Colonic mucosa (tissue), 4 donors: ENCODE data around the gene DDR1. TPM values are rescaled to one million over a fixed set of nuclear protein-coding genes. Genes with fewer than 3 reads are reported as not detected.

Source experiments
- DNase-seq: peaks from one replicate; pipeline ENCODE4 v3.0.0-alpha.2; 2020
- H3K27ac ChIP-seq: fragments of 200-600 bp; one replicate; pipeline ENCODE4 v1.8.0; 2021
- H3K27me3 ChIP-seq: fragments of 200-600 bp; one replicate; pipeline ENCODE4 v1.8.0; 2021
- H3K36me3 ChIP-seq: fragments of 200-600 bp; one replicate; pipeline ENCODE4 v1.8.0; 2021
- H3K4me1 ChIP-seq: fragments of 200-600 bp; one replicate; pipeline ENCODE4 v1.8.0; 2021; ENCODE audit warnings: mild to moderate bottlenecking
- H3K4me3 ChIP-seq: fragments of 200-600 bp; one replicate; pipeline ENCODE4 v1.8.0; 2021
- H3K9ac ChIP-seq, 2 donors: one replicate each; pipeline ENCODE4 v1.7.0; 2013; ENCODE audit warnings: control low read depth in 2 of 2, low read depth in 2 of 2, low read length in 2 of 2
- H3K9me3 ChIP-seq: fragments of 200-600 bp; one replicate; pipeline ENCODE4 v1.8.0; 2021
- intact Hi-C: fragments of 100-400 bp; cut with DNase I; formaldehyde crosslinking; loops from one replicate; pipeline ENCODE4 v1.14.1; 2022
- total RNA-seq, 2 donors: library from RNA; stranded (reverse); fragmentation: NEBNext Ultra II Directional in 1 of 2; extraction: Animal tissue kit (Norgen Biotek cat#: 25700) in 1 of 2; gene quantifications; one replicate each; pipeline ENCODE4 v1.2.1, GENCODE V29; 2021
- TF ChIP-seq, protein P1 (sequence below): fragments of 200-600 bp; IDR thresholded peaks from one replicate; pipeline ENCODE4 v1.8.0; 2022; ENCODE audit warnings: antibody characterized with exemption, mild to moderate bottlenecking
- donor health status: healthy.
- donor health status: DM: no; HTN: no; CAD: no.
- donor health status: DM: no; HTN: no; CAD: no.

Gene DDR1
- 100 to 1,000 TPM; 261 to 267 TPM for total RNA-seq

DNA sequence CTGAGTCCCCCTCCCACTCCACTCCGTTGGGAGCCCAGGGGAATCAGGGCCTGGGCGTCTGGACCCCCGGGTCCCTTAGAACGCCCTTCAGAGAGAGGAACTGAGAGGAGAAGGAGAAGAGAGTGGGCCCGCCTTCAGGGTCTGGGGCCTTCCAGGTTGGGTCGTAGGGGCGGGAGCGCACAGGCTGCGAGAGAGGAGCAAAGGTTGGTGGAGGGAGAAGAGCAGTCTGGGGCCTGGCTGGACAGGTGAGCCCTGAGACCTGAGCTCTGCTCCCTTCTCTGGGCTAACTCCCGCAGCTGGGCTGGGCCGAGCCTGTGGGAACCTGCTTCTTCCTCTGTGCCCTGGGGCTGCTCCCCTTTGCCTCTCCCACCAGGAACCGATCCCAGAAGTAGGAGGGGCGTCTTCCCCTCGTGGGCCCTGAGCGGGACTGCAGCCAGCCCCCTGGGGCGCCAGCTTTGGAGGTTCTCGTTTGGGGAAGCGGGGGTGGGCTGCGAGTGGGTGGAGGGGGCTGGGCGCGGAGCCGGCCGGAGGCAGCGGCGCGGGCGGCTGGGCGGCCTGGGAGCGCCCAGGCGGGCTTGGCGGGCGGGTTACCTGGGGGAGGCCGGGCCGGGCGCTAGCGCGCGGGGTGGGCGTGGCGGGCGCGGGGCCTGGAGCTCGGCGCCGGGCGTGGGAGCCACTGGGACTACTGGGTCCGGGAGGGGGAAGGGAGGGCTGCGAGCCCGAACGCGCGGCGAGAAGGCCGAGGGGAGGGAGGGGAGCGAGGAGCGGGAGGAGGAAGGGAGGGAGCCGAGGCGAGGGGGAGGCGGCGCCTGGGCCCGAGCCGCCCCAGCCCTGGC, at the start of gene DDR1:
DDR1 (plus strand) TSS at position 835 of the 836 bp plus-strand sequence. CDS start 4,211 bp downstream, outside the sequence.
- Histone ChIP-seq H3K9me3 (no peaks in the 10 kb centered on the region), H3K27me3 (no peaks in the 10 kb centered on the region), H3K4me1 (peaks cover 10% of the 10 kb centered on the region), H3K36me3 (no peaks in the 10 kb centered on the region), H3K4me3 (peak within 1 kb of the TSS; percentile 75), H3K27ac (peak within 1 kb of the TSS; percentile 89), H3K9ac (peak within 1 kb of the TSS; percentile 58 to 98)
- intact Hi-C loops = no loop called here
- TF ChIP-seq, protein P1, sequence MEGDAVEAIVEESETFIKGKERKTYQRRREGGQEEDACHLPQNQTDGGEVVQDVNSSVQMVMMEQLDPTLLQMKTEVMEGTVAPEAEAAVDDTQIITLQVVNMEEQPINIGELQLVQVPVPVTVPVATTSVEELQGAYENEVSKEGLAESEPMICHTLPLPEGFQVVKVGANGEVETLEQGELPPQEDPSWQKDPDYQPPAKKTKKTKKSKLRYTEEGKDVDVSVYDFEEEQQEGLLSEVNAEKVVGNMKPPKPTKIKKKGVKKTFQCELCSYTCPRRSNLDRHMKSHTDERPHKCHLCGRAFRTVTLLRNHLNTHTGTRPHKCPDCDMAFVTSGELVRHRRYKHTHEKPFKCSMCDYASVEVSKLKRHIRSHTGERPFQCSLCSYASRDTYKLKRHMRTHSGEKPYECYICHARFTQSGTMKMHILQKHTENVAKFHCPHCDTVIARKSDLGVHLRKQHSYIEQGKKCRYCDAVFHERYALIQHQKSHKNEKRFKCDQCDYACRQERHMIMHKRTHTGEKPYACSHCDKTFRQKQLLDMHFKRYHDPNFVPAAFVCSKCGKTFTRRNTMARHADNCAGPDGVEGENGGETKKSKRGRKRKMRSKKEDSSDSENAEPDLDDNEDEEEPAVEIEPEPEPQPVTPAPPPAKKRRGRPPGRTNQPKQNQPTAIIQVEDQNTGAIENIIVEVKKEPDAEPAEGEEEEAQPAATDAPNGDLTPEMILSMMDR = no peak
- peak; percentile 86 for DNase-seq

DNA sequence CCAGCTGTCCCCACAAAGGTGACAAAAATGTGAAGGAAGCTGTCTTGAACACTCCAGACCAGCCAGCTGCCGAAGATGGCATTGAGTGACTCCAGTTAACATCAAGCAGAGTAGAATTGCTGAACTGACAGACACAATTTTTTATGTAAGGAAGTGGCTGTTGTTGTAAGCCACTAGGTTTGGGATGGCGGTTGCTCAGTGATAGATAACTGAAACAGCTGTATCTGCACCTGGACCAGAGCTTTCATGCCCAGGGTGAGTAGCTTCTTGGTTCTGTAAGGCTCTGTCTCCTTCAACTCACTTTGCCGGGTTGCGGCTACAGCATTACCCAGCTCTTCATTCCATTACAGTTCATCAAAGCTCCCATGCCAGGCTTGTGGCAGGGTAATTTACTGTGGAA, 49.7 kb upstream of the DDR1 start:
- no peak overlapping the region for H3K9ac ChIP-seq
- H3K27ac ChIP-seq = no peak overlapping the region
- no peak overlapping the region for H3K4me3 ChIP-seq
- no peaks in the 10 kb centered on the region for H3K27me3 ChIP-seq
- no peak for DNase-seq
- TF ChIP-seq, protein P1 = no peak
- no peaks in the 10 kb centered on the region for H3K4me1 ChIP-seq
- H3K9me3 ChIP-seq = no peaks in the 10 kb centered on the region
- no peaks in the 10 kb centered on the region for H3K36me3 ChIP-seq
- intact Hi-C loops = loop anchor here (5.0 kb wide), 1 partner anchor 253 kb away; no protein-coding TSS in a partner anchor

DNA sequence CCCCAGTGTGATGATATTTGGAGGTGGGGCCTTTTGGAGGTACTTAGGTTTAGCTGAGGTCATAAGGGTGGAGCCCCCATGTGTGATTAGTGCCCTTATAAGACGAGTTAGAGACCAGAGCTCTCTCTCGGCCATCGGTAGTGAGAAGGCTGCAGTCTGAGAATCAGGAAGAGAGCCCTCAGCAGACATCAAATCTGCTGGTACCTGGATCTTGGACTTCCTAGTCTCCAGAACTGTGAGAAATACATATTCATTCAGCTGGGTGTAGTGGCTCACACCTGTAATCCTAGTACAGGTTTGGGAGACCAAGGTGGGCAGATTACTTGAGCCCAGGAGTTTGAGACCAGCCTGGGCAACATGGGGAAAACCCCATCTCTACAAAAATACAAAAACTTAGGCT, 48.7 kb upstream of the DDR1 start:
- H3K27me3 ChIP-seq = no peaks in the 10 kb centered on the region
- DNase-seq = no peak
- H3K9me3 ChIP-seq = no peaks in the 10 kb centered on the region

DNA sequence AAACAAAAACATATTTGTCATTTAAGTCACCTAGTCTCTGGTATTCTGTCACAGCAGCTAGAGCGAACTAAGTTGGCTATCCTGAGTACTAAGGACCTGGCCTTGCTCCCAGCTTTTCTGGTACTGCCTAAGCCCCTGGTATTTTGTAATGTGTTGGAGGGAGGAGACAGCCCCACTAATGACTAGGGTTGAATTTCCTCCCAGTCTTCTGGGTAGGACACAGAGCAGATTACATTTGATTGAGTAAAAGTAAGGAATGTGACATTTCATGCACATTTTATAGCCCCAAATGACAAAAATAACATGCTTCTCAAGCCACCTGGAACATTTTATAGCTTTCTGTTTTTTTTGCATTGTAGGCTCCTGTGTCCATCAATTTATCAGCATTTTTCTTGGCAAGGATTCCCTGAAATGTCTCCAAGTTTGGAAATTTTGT, 47.9 kb upstream of the DDR1 start:
- Histone ChIP-seq H3K9me3 (no peaks in the 10 kb centered on the region), H3K36me3 (no peaks in the 10 kb centered on the region), H3K4me3 (no peak overlapping the region), H3K27ac (no peak overlapping the region), H3K27me3 (no peaks in the 10 kb centered on the region), H3K4me1 (no peaks in the 10 kb centered on the region), H3K9ac (no peak overlapping the region)
- TF ChIP-seq, protein P1 = no peak
- DNase-seq = no peak
- intact Hi-C loops = no loop called here

More for the DNA sequence above, 48.7 kb upstream of the DDR1 start:
- Histone ChIP-seq H3K36me3 (no peaks in the 10 kb centered on the region), H3K9ac (no peak overlapping the region), H3K4me3 (no peak overlapping the region), H3K4me1 (no peaks in the 10 kb centered on the region), H3K27ac (no peak overlapping the region)
- intact Hi-C loops = no loop called here
- TF ChIP-seq, protein P1 = no peak

DNA sequence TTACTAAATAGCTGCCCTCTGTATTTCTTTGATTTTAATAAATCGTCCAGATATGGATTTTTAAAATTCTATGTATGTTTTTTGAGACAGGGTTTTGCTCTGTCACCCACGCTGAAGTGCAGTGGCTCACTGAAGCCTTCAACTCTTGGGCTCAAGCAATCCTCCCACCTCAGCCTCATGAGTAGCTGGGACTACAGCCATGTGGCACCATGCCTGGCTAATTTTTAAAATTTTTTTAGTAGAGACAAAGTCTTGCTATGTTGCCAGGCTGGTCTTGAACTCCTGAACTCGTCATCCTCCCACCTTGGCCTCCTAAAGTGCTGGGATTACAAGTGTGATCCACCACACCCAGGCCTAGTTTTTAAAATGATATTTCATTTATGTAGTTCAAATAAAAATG, 47.4 kb upstream of the DDR1 start:
- H3K27me3 ChIP-seq = no peaks in the 10 kb centered on the region
- no peaks in the 10 kb centered on the region for H3K36me3 ChIP-seq
- H3K9me3 ChIP-seq = no peaks in the 10 kb centered on the region
- H3K4me1 ChIP-seq = no peaks in the 10 kb centered on the region
- TF ChIP-seq, protein P1 = no peak
- H3K4me3 ChIP-seq = no peak overlapping the region
- intact Hi-C loops = no loop called here
- H3K27ac ChIP-seq = no peak overlapping the region
- DNase-seq = no peak
- no peak overlapping the region for H3K9ac ChIP-seq
